IMR-90 (cell line): ENCODE data around the gene HSP90AB1.

Experiments used
- CEBPB ChIP-seq: IDR thresholded peaks from 2 replicates; pipeline ENCODE4 v1.6.1; 2012; ENCODE audit warnings: low read depth, low read length, improper control_type of control experiment
- CTCF ChIP-seq: conservative IDR thresholded peaks from 2 replicates; pipeline ENCODE4 v1.5.1; 2012; ENCODE audit warnings: mild to moderate bottlenecking, low read depth, low read length, improper control_type of control experiment
- FOS ChIP-seq: fragments of 150-350 bp; IDR thresholded peaks from 2 replicates; pipeline ENCODE4 v1.6.1; 2016; ENCODE audit warnings: low read depth, low read length
- MAFK ChIP-seq: IDR thresholded peaks from 2 replicates; pipeline ENCODE4 v1.6.1; 2012; ENCODE audit warnings: low read depth, low read length, improper control_type of control experiment
- MAZ ChIP-seq: IDR thresholded peaks from 2 replicates; pipeline ENCODE4 v1.6.1; 2012; ENCODE audit warnings: low read depth, mild to moderate bottlenecking, low read length, improper control_type of control experiment, moderate library complexity, borderline replicate concordance
- MXI1 ChIP-seq: IDR thresholded peaks from 2 replicates; pipeline ENCODE4 v1.6.1; 2012; ENCODE audit warnings: low read depth, mild to moderate bottlenecking, low read length, moderate library complexity, borderline replicate concordance
- NFE2L2 ChIP-seq: fragments of 150-350 bp; IDR thresholded peaks from 2 replicates; pipeline ENCODE4 v1.6.1; 2016; ENCODE audit warnings: low read depth, mild to moderate bottlenecking, low read length
- POLR2A ChIP-seq: IDR thresholded peaks from 2 replicates; pipeline ENCODE4 v1.6.1; 2012; ENCODE audit warnings: mild to moderate bottlenecking, low read depth, low read length
- RAD21 ChIP-seq: IDR thresholded peaks from 2 replicates; pipeline ENCODE4 v1.6.1; 2012; ENCODE audit warnings: low read length, improper control_type of control experiment
- RCOR1 ChIP-seq: IDR thresholded peaks from 2 replicates; pipeline ENCODE4 v1.6.1; 2012; ENCODE audit warnings: mild to moderate bottlenecking, low read length, improper control_type of control experiment; ENCODE audit not compliant: insufficient replicate concordance
- RFX5 ChIP-seq: IDR thresholded peaks from 2 replicates; pipeline ENCODE4 v1.8.0; 2012; ENCODE audit warnings: low read depth, mild to moderate bottlenecking, low read length, moderate library complexity
- SMC3 ChIP-seq: fragments of 150-350 bp; IDR thresholded peaks from 2 replicates; pipeline ENCODE4 v1.6.1; 2016; ENCODE audit warnings: low read depth, mild to moderate bottlenecking, antibody characterized with exemption, low read length, moderate library complexity
- TF ChIP-seq, protein P1 (sequence below): fragments of 150-350 bp; IDR thresholded peaks from 2 replicates; pipeline ENCODE4 v1.6.1; 2017; ENCODE audit warnings: mild to moderate bottlenecking, antibody characterized with exemption, low read length, low read depth

- TF ChIP-seq CTCF (no peak), POLR2A (no peak), MXI1 (no peak), RAD21 (no peak), CEBPB (no peak), FOS (no peak), SMC3 (no peak), RCOR1 (no peak), RFX5 (no peak), MAFK (no peak), MAZ (no peak), NFE2L2 (no peak)
- TF ChIP-seq, protein P1, sequence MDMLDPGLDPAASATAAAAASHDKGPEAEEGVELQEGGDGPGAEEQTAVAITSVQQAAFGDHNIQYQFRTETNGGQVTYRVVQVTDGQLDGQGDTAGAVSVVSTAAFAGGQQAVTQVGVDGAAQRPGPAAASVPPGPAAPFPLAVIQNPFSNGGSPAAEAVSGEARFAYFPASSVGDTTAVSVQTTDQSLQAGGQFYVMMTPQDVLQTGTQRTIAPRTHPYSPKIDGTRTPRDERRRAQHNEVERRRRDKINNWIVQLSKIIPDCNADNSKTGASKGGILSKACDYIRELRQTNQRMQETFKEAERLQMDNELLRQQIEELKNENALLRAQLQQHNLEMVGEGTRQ, result no peak
These were observed 47.0 kb upstream of the HSP90AB1 start for GRCh38 chr6:44199883-44200282.
